Spleen (tissue), 11 donors: ENCODE data around the gene SYCN. TPM values are rescaled to one million over a fixed set of nuclear protein-coding genes. Genes with fewer than 3 reads are reported as not detected.
A peak's percentile ranks its signal among the peaks of the same experiment; 100 is the strongest.

Experiments
- DNase-seq: peaks from one replicate; pipeline ENCODE4 v3.0.0-alpha.2; 2020
- H3K27ac ChIP-seq, 8 donors: fragments of 200-600 bp; sonication (generic) in 7 of 8; 1 replicate in 4 of 8; 2 replicates in 4 of 8; pipeline versions ENCODE4 v1.5.0 to v1.8.0; 2016 to 2021; ENCODE audit warnings: inconsistent platforms in 4 of 8, mild to moderate bottlenecking in 4 of 8, moderate library complexity in 1 of 8
- H3K27me3 ChIP-seq, 7 donors: fragments of 200-600 bp; sonication (generic) in 6 of 7; replicated peaks in 1 of 7; 1 replicate in 4 of 7; 2 replicates in 3 of 7; pipeline versions ENCODE4 v1.5.0 to v1.8.0; 2016 to 2021; ENCODE audit warnings: inconsistent platforms in 3 of 7, mild to moderate bottlenecking in 1 of 7
- H3K36me3 ChIP-seq, 6 donors: fragments of 200-600 bp; sonication (generic) in 5 of 6; 1 replicate in 4 of 6; 2 replicates in 2 of 6; pipeline versions ENCODE4 v1.5.0 to v1.8.0; 2016 to 2021; ENCODE audit warnings: inconsistent platforms in 2 of 6
- H3K4me1 ChIP-seq, 6 donors: fragments of 200-600 bp; sonication (generic) in 5 of 6; 1 replicate in 3 of 6; 2 replicates in 3 of 6; pipeline versions ENCODE4 v1.5.0 to v1.8.0; 2016 to 2021; ENCODE audit warnings: inconsistent platforms in 3 of 6
- H3K4me3 ChIP-seq, 8 donors: fragments of 200-600 bp; sonication (generic) in 7 of 8; 1 replicate in 4 of 8; 2 replicates in 4 of 8; pipeline versions ENCODE4 v1.5.0 to v1.8.0; 2016 to 2021; ENCODE audit warnings: inconsistent platforms in 4 of 8, mild to moderate bottlenecking in 4 of 8, moderate library complexity in 2 of 8
- H3K9me3 ChIP-seq, 8 donors: fragments of 200-600 bp; sonication (generic) in 7 of 8; 1 replicate in 4 of 8; 2 replicates in 4 of 8; pipeline versions ENCODE4 v1.5.0 to v1.8.0; 2016 to 2021; ENCODE audit warnings: inconsistent platforms in 4 of 8
- CTCF ChIP-seq, 11 experiments: fragments of 200-600 bp in 7 of 11; fragments of 450-650 bp in 4 of 11; sonication (generic) in 4 of 11; IDR thresholded peaks in 8 of 11; conservative IDR thresholded peaks in 3 of 11; 1 replicate in 7 of 11; 2 replicates in 4 of 11; pipeline versions ENCODE4 v1.4.0 to v1.8.0; 2016 to 2021; ENCODE audit warnings: antibody characterized with exemption in 11 of 11, inconsistent platforms in 4 of 11, mild to moderate bottlenecking in 1 of 11
- POLR2A ChIP-seq, 3 donors: fragments of 450-650 bp; IDR thresholded peaks; one replicate each; pipeline ENCODE4 v1.5.1; 2017; ENCODE audit warnings: antibody characterized with exemption in 3 of 3, mild to moderate bottlenecking in 1 of 3
- POLR2AphosphoS5 ChIP-seq, 3 donors: sonication (generic); formaldehyde crosslinking; IDR thresholded peaks; one replicate each; pipeline ENCODE4 v1.5.1; 2017; ENCODE audit warnings: antibody characterized with exemption in 3 of 3
- WGBS, 5 donors: extraction: QIAGEN DNeasy Blood & Tissue Kit in 3 of 5; methylation state at CpG; one replicate each; pipeline versions ENCODE4 v1.1.5 to v1.1.7; 2013 to 2018; 5-methylcytosine and 5-hydroxymethylcytosine counted together
- intact Hi-C: fragments of 100-400 bp; cut with DNase I; formaldehyde crosslinking; loops from one replicate; pipeline ENCODE4 v1.15.0; 2023; ENCODE audit warnings: low total_unique reads
- polyA plus RNA-seq, 3 donors: library from polyadenylated mRNA; stranded (reverse); fragments of 200-250 nt; gene quantifications; one replicate each; pipeline ENCODE4 v1.2.1, GENCODE V29; 2013
- total RNA-seq, 7 donors: library from RNA; depleted of rRNA in 3 of 7; stranded (reverse); fragments of >200 nt in 3 of 7; fragmentation: NEBNext Ultra II Directional in 4 of 7; extraction: Animal tissue kit (Norgen Biotek cat#: 25700) in 4 of 7; gene quantifications; one replicate each; pipeline versions ENCODE4 v1.1.0 to v1.2.1, GENCODE V29; 2016 to 2021
- donor health status: healthy with polysubstance abuse.
- donor health status: DM: no; HTN: no; CAD: no; lungs with moderate emphysema.
- donor health status: DM: no; HTN: no; CAD: no.
- donor health status: Bipolar disorder and iron deficiency.
- donor health status: healthy.
- donor health status: DM: no; HTN: no; CAD: no.
- donor health status: DM: yes; HTN: yes; CAD: no.

SYCN gene
- total and polyA plus RNA-seq, 10 donors, result not detected

- peaks cover 0 to 21% (median 0%) of the 10 kb centered on the region in 7 donors for H3K27me3 ChIP-seq
- DNase-seq, result peak; percentile 4
- TF ChIP-seq POLR2A (IDR thresholded peaks at IDR 0.05) (no peak), POLR2AphosphoS5 (IDR thresholded peaks at IDR 0.05) (no peak), CTCF (IDR thresholded peaks at IDR 0.05 in 8 of 11, conservative IDR thresholded peaks at IDR 0.05 in 3 of 11) (no peak)
- peaks cover 0 to 14% (median 11%) of the 10 kb centered on the region in 6 donors for H3K4me1 ChIP-seq
- intact Hi-C loops, result no loop called here
- H3K9me3 ChIP-seq, result no peaks in the 10 kb centered on the region
- H3K27ac ChIP-seq, result no peak overlapping the region
- no peaks in the 10 kb centered on the region for H3K36me3 ChIP-seq
- H3K4me3 ChIP-seq, result no peak overlapping the region
- 85 to 93% (median 90%) methylated on average over 6 of the region's 6 CpGs for WGBS, 5 donors
Measured at GRCh38 chr19:39238944-39239343, 34.9 kb upstream of the SYCN start.

GRCh38 chr19:39238209-39238608, 34.1 kb upstream of the SYCN start:
- Histone ChIP-seq H3K4me1 (peaks cover 0 to 14% (median 11%) of the 10 kb centered on the region in 6 donors), H3K27me3 (peaks cover 0 to 18% (median 0%) of the 10 kb centered on the region in 7 donors), H3K36me3 (no peaks in the 10 kb centered on the region), H3K9me3 (no peaks in the 10 kb centered on the region), H3K27ac (peak overlapping the region in 2 of 8 donors; percentile 48 to 50), H3K4me3 (peak overlapping the region in 1 of 8 donors; percentile 45)
- intact Hi-C loops, result no loop called here
- no peak for TF ChIP-seq POLR2A (IDR thresholded peaks at IDR 0.05)
- TF ChIP-seq POLR2AphosphoS5 (IDR thresholded peaks at IDR 0.05), result no peak
- no peak for TF ChIP-seq CTCF (IDR thresholded peaks at IDR 0.05 in 8 of 11, conservative IDR thresholded peaks at IDR 0.05 in 3 of 11)
- DNase-seq, result peak; percentile 18
- 79 to 91% (median 85%) methylated on average over 6 of the region's 6 CpGs for WGBS, 5 donors

GRCh38 chr19:39237200-39238184, 33.4 kb upstream of the SYCN start:
- Histone ChIP-seq H3K27ac (peak overlapping the region in 3 of 8 donors; percentile 48 to 57 (median 50)), H3K4me3 (peak overlapping the region in 2 of 8 donors; percentile 14 to 45), H3K36me3 (no peaks in the 10 kb centered on the region), H3K9me3 (no peaks in the 10 kb centered on the region), H3K27me3 (peaks cover 0 to 20% (median 0%) of the 10 kb centered on the region in 7 donors), H3K4me1 (peaks cover 0 to 14% (median 11%) of the 10 kb centered on the region in 6 donors)
- intact Hi-C loops, result no loop called here
- DNase-seq, result peak; percentile 88
- 32 to 43% (median 33%) methylated on average over 19 to 22 of the region's 22 CpGs for WGBS, 5 donors
- TF ChIP-seq CTCF (IDR thresholded peaks at IDR 0.05 in 8 of 11, conservative IDR thresholded peaks at IDR 0.05 in 3 of 11) (no peak), POLR2A (IDR thresholded peaks at IDR 0.05) (no peak), POLR2AphosphoS5 (IDR thresholded peaks at IDR 0.05) (peak in 1 of 3 donors; percentile 50)

GRCh38 chr19:39236527-39236926, 32.5 kb upstream of the SYCN start:
- Histone ChIP-seq H3K4me1 (peaks cover 0 to 14% (median 11%) of the 10 kb centered on the region in 6 donors), H3K27ac (peak overlapping the region in 3 of 8 donors; percentile 4 to 50 (median 48)), H3K4me3 (no peak overlapping the region), H3K27me3 (peaks cover 0 to 20% (median 0%) of the 10 kb centered on the region in 7 donors), H3K36me3 (no peaks in the 10 kb centered on the region), H3K9me3 (no peaks in the 10 kb centered on the region)
- peak; percentile 85 for DNase-seq
- intact Hi-C loops, result no loop called here
- no peak for TF ChIP-seq CTCF (IDR thresholded peaks at IDR 0.05 in 8 of 11, conservative IDR thresholded peaks at IDR 0.05 in 3 of 11)
- no peak for TF ChIP-seq POLR2A (IDR thresholded peaks at IDR 0.05)
- TF ChIP-seq POLR2AphosphoS5 (IDR thresholded peaks at IDR 0.05), result peak in 1 of 3 donors; percentile 12
- 64 to 73% (median 68%) methylated on average over 12 of the region's 12 CpGs for WGBS, 5 donors
